ENCODE data around the gene MPPED2.

DNA sequence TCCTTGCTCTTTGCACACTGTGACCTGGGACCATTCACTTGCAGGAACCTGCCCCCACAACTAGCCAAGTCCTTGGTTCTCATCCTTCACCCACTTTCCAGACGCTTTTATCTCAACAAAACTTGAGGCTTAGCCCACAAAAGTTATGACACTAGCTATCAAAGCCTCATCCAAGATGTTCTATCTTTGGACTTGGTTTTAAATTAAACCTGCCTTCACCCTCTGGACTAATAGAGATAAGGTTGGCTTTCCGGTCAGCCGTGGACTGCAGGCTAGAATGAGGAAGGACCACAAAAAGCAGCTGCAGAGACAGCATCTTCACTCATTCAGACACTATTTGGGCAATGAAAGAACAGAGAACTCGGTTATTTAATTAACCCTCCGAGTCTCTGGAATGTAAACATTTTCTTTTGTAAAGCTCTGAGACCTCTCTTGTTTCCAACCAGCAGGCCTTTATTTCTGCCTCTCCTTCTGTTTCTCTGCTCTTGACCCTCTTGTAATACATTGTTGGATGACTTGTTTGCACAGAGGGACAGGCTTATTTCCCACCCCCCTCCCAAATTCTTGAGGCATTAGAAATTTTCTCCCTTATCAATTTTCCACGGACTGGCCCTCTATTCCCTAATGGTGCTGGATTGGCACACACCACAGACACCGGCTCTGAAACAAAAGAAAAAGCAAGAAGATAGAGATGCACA is 221.9 kb downstream of the MPPED2 start:
- TF ChIP-seq JUN (IDR thresholded peaks at IDR 0.05; ENCODE audit: borderline replicate concordance, insufficient read depth, insufficient read length, low read depth) (no peak), POLR2A (IDR thresholded peaks at IDR 0.05; ENCODE audit: low read depth, low read length) (no peak), EZH2 (IDR thresholded peaks at IDR 0.05; ENCODE audit: borderline replicate concordance, low read depth, low read length, severe bottlenecking) (no peak), POLR2AphosphoS5 (IDR thresholded peaks at IDR 0.05; ENCODE audit: insufficient read depth, low read depth, low read length) (no peak), MYC (IDR thresholded peaks at IDR 0.05; ENCODE audit: low read depth, low read length) (no peak)
- TF ChIP-seq, protein P1, sequence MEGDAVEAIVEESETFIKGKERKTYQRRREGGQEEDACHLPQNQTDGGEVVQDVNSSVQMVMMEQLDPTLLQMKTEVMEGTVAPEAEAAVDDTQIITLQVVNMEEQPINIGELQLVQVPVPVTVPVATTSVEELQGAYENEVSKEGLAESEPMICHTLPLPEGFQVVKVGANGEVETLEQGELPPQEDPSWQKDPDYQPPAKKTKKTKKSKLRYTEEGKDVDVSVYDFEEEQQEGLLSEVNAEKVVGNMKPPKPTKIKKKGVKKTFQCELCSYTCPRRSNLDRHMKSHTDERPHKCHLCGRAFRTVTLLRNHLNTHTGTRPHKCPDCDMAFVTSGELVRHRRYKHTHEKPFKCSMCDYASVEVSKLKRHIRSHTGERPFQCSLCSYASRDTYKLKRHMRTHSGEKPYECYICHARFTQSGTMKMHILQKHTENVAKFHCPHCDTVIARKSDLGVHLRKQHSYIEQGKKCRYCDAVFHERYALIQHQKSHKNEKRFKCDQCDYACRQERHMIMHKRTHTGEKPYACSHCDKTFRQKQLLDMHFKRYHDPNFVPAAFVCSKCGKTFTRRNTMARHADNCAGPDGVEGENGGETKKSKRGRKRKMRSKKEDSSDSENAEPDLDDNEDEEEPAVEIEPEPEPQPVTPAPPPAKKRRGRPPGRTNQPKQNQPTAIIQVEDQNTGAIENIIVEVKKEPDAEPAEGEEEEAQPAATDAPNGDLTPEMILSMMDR (IDR thresholded peaks at IDR 0.05; ENCODE audit: extremely low read depth in 1 of 2, insufficient read depth in 1 of 2, low read depth in 1 of 2, low read length in 2 of 2): no peak
- TF ChIP-seq, protein P2, sequence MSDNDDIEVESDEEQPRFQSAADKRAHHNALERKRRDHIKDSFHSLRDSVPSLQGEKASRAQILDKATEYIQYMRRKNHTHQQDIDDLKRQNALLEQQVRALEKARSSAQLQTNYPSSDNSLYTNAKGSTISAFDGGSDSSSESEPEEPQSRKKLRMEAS (IDR thresholded peaks at IDR 0.05; ENCODE audit: insufficient read depth, insufficient read length): no peak
